Prostate gland (tissue), 2 donors: ENCODE results near the gene TESK1. TPM values are rescaled to one million over a fixed set of nuclear protein-coding genes. Genes with fewer than 3 reads are reported as not detected.

Experiments
- DNase-seq: peaks from one replicate; pipeline ENCODE4 v3.0.0-alpha.2; 2019; ENCODE audit warnings: low spot score
- H3K27ac ChIP-seq, 2 donors: fragments of 200-600 bp; sonication (generic); 2 replicates each; pipeline ENCODE4 v1.5.1; 2017 to 2019
- H3K27me3 ChIP-seq: fragments of 200-600 bp; sonication (generic); replicated peaks from 2 replicates; pipeline ENCODE4 v1.5.1; 2019; ENCODE audit not compliant: insufficient read depth
- H3K36me3 ChIP-seq, 2 donors: fragments of 200-600 bp; sonication (generic); 1 replicate in 1 of 2; 2 replicates in 1 of 2; pipeline versions ENCODE4 v1.5.1 to v1.8.1; 2017 to 2019
- H3K4me1 ChIP-seq: fragments of 200-600 bp; sonication (generic); replicated peaks from 2 replicates; pipeline ENCODE4 v1.5.1; 2019
- H3K4me3 ChIP-seq, 2 donors: fragments of 200-600 bp; sonication (generic); 2 replicates each; pipeline ENCODE4 v1.5.1; 2017 to 2019
- H3K9me3 ChIP-seq: fragments of 200-600 bp; sonication (generic); 2 replicates; pipeline ENCODE4 v1.5.1; 2017
- POLR2A ChIP-seq: fragments of 450-650 bp; IDR thresholded peaks from one replicate; pipeline ENCODE4 v1.6.1; 2016; ENCODE audit warnings: antibody characterized with exemption, mild to moderate bottlenecking
- POLR2AphosphoS5 ChIP-seq: sonication (generic); formaldehyde crosslinking; IDR thresholded peaks from one replicate; pipeline ENCODE4 v1.6.1; 2017; ENCODE audit warnings: antibody characterized with exemption
- WGBS: methylation state at CpG from one replicate; pipeline ENCODE4 v1.1.5; 2018; 5-methylcytosine and 5-hydroxymethylcytosine counted together
- intact Hi-C: fragments of 100-400 bp; cut with DNase I; formaldehyde crosslinking; loops from one replicate; pipeline ENCODE4 v1.14.2; 2022
- total RNA-seq, 2 donors: library from RNA; depleted of rRNA; stranded (reverse); fragments of >200 nt; gene quantifications; one replicate each; pipeline ENCODE4 v1.1.0, GENCODE V29; 2016
- TF ChIP-seq, protein P1 (sequence below), 4 experiments: fragments of 200-600 bp in 2 of 4; fragments of 450-650 bp in 2 of 4; sonication (generic) in 2 of 4; IDR thresholded peaks; 1 replicate in 3 of 4; 2 replicates in 1 of 4; pipeline ENCODE4 v1.5.1; 2016 to 2019; ENCODE audit warnings: antibody characterized with exemption in 4 of 4, mild to moderate bottlenecking in 2 of 4, moderate library complexity in 2 of 4

TESK1 gene
- total RNA-seq, 2 donors from 2014 or later, result 40.2 to 67.3 TPM

DNA sequence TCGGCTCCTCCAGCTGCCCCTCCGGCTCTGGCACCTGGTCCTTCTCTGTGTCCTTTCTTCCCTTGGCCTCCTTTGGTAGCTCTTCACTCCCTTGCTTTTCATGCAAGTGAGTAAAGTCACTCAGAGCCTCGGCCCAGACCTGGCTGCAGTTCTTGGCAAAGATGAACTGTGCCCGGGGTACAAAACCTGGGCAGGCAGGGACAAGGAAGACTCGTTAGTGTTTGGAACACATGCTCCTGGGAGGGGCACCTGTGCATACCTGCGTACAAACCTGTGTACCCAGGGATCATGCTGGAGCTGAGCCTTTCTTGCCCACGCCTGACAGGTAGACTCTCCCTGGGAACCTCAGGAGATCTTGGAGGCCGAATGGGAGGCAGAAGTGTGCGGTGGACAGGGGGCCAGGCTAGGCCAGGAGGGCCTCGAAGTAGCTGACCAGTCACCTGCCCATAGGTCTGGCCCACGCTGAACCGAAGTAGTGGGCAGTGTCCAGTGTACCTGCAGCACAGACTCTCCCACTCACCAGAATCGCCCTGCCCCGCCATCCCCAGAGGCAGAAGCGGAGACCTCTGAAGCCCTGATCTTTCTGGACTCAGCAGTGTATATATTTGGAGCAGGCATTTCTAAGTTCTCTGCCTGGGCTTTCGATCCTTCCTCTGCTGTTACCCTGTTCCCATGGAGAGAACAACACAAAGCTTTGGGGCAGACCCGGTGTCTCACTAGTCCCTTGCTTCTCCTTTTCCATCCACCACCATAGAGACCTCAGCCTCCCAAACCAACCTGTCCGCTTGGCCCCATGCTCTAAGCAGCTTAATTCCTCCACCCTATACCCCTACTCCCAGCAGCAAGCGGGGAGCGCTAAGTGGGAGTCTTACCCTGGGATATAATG is 41.9 kb upstream of the TESK1 start:
- H3K4me1 ChIP-seq, result no peaks in the 10 kb centered on the region
- H3K36me3 ChIP-seq, result no peaks in the 10 kb centered on the region
- no peaks in the 10 kb centered on the region for H3K27me3 ChIP-seq
- WGBS, result 68% methylated on average over 20 of the region's 20 CpGs
- DNase-seq, result peak; percentile 45
- peak; percentile 52 for TF ChIP-seq POLR2AphosphoS5
- no peak for TF ChIP-seq POLR2A
- TF ChIP-seq, protein P1, sequence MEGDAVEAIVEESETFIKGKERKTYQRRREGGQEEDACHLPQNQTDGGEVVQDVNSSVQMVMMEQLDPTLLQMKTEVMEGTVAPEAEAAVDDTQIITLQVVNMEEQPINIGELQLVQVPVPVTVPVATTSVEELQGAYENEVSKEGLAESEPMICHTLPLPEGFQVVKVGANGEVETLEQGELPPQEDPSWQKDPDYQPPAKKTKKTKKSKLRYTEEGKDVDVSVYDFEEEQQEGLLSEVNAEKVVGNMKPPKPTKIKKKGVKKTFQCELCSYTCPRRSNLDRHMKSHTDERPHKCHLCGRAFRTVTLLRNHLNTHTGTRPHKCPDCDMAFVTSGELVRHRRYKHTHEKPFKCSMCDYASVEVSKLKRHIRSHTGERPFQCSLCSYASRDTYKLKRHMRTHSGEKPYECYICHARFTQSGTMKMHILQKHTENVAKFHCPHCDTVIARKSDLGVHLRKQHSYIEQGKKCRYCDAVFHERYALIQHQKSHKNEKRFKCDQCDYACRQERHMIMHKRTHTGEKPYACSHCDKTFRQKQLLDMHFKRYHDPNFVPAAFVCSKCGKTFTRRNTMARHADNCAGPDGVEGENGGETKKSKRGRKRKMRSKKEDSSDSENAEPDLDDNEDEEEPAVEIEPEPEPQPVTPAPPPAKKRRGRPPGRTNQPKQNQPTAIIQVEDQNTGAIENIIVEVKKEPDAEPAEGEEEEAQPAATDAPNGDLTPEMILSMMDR (IDR thresholded peaks at IDR 0.05), result no peak
- H3K9me3 ChIP-seq, result no peaks in the 10 kb centered on the region
- no peak overlapping the region for H3K4me3 ChIP-seq
- peak overlapping the region; percentile 28 to 44 for H3K27ac ChIP-seq
- intact Hi-C loops, result no loop called here

DNA sequence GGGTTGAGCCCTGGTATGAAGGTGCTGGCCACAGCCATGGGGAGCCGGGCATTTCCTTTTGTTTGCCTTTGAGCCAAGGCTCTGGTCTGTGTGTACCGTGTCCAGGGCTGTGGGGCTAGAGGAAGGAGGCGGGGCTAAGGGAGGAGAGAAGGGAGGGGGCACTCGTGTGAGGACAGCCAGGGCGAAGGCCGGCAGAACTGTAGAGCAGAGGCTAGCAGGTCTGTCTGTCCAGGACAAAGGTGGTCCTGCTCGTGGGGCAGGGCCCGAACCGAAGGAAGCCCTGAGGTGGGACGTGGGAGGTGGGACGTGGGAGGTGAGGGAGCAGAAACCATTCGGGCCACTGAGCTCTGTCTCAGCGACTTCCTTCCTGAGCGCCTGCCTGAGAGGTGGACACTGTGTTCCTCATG is 41.3 kb upstream of the TESK1 start:
- TF ChIP-seq, protein P1 (IDR thresholded peaks at IDR 0.05), result no peak
- TF ChIP-seq POLR2AphosphoS5, result no peak
- no peak for TF ChIP-seq POLR2A
- intact Hi-C loops, result no loop called here
- DNase-seq, result no peak
- H3K4me3 ChIP-seq, result no peak overlapping the region
- H3K27ac ChIP-seq, result peak overlapping the region; percentile 28 to 44
- no peaks in the 10 kb centered on the region for H3K4me1 ChIP-seq
- H3K36me3 ChIP-seq, result no peaks in the 10 kb centered on the region
- no peaks in the 10 kb centered on the region for H3K9me3 ChIP-seq
- WGBS, result 49% methylated on average over 14 of the region's 14 CpGs
- H3K27me3 ChIP-seq, result no peaks in the 10 kb centered on the region

DNA sequence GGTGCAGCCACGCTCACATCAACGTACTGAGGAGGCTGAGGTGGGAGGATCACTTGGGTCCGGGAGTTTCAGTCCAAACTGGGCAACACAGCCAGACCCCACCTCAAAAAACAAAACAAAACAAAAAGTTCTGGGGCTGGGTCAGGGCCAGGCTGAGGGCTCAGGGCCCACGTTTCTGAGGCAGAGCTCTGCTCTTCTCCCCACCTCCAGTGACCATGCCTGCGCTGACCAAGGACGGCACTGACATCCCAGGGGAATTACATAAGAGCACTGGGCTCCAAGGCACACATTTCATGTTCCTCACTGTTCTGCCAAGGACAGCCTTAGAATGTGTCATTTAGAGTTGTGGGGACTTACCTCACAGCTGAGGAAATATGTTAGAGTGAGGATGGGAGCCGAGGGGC is 40.4 kb upstream of the TESK1 start:
- no peak for DNase-seq
- TF ChIP-seq POLR2AphosphoS5, result no peak
- TF ChIP-seq POLR2A, result no peak
- TF ChIP-seq, protein P1 (IDR thresholded peaks at IDR 0.05), result no peak
- no peaks in the 10 kb centered on the region for H3K36me3 ChIP-seq
- no peaks in the 10 kb centered on the region for H3K9me3 ChIP-seq
- no peaks in the 10 kb centered on the region for H3K4me1 ChIP-seq
- intact Hi-C loops, result no loop called here
- peak overlapping the region in 1 of 2 donors; percentile 28 for H3K27ac ChIP-seq
- 72% methylated on average over 7 of the region's 7 CpGs for WGBS
- H3K4me3 ChIP-seq, result no peak overlapping the region
- H3K27me3 ChIP-seq, result no peaks in the 10 kb centered on the region

DNA sequence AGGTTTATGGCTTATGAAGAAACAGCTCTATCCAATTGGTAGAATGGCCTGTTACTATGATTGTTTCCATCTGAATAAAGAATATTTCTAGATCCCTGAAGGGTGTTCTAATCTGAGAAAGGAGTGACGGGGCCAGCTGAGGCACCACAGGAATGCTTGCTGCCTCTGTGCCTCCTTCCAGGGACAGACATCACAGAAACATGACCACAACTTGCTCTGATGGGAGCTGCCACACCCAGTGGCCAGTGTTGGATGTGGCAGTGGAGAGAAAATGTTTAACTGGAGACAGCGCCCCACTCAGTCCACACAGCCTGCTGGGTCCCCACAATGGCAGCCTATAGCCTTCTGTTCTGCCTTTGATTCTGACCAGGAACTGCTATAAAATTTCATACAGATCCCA is 38.6 kb upstream of the TESK1 start:
- H3K36me3 ChIP-seq, result no peaks in the 10 kb centered on the region
- TF ChIP-seq, protein P1 (IDR thresholded peaks at IDR 0.05), result no peak
- no peak for TF ChIP-seq POLR2AphosphoS5
- TF ChIP-seq POLR2A, result no peak
- H3K27me3 ChIP-seq, result no peaks in the 10 kb centered on the region
- H3K4me3 ChIP-seq, result no peak overlapping the region
- no peak for DNase-seq
- 86% methylated on average over 2 of the region's 2 CpGs for WGBS
- H3K4me1 ChIP-seq, result no peaks in the 10 kb centered on the region
- no peak overlapping the region for H3K27ac ChIP-seq
- intact Hi-C loops, result no loop called here
- H3K9me3 ChIP-seq, result no peaks in the 10 kb centered on the region

DNA sequence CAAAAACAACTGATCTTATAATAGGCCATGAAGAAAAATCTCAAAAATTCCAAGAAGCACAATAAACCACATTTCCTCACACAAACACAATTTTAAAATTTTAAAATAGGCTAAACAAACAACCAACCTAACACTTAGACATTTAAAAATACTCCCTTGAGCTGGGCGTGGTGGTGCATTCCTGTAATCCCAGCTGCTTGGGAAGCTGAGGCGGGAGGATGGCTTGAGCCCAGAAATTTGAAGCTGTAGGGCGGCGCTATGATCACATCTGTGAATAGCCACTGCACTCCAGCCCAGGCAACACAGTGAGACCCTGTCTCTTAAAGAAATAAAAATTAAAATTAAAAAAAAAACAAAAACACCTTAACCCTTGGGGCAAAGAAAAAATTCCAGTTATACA is 36.9 kb upstream of the TESK1 start:
- Histone ChIP-seq H3K9me3 (no peaks in the 10 kb centered on the region), H3K27ac (no peak overlapping the region), H3K27me3 (no peaks in the 10 kb centered on the region), H3K36me3 (no peaks in the 10 kb centered on the region), H3K4me3 (no peak overlapping the region), H3K4me1 (no peaks in the 10 kb centered on the region)
- WGBS, result 98% methylated on average over 4 of the region's 4 CpGs
- intact Hi-C loops, result no loop called here
- no peak for DNase-seq
- TF ChIP-seq POLR2AphosphoS5 (no peak), POLR2A (no peak)
- TF ChIP-seq, protein P1 (IDR thresholded peaks at IDR 0.05), result no peak
